ENCODE measurements around the gene NFATC3. TPM values are rescaled to one million over a fixed set of nuclear protein-coding genes. Genes with fewer than 3 reads are reported as not detected.
"Not testable (repeated sequence)": the region's sequence is repeated elsewhere in the genome, so short reads cannot be mapped to it uniquely, and the experiment has no call there.

NFATC3 gene
- total RNA-seq, 1 donor from 2014 or later, result 21.6 TPM

DNA sequence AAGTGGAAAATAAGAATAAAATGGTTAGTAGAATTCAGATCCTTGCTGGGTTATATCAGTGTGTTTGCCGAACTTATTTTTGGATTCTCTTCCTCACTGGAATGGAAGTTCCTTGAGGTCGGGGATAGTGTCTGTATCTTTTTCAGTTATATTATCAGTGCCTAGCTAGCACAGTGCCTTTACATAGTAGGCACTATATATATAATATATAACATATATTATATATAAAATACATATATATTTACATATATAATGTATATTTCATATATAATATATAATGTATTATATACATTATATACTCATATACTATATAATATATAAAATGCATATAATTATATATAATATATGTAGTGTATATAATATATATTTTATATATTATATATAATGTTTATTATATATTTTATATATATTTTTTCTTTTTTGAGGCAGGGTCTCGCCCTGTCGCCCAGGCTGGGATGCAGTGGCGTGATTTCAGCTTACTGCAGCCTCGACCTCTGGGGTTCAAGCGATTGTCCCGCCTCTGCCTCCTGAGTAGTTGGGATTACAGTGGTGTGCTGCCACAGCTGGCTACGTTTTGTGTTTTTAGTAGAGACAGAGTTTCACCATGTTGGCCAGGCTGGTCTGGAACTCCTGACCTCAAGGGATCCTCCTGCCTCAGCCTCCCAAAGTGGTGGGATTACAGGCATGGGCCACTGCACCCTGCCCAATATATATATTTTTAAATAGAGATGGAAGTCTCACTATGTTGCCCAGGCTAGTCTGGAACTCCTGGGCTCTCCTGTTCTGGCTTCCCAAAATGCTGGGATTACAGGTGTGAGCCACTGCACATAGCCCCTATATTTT is 3.2 kb downstream of the NFATC3 start:
- FAIRE-seq (no peak), DNase-seq (ENCODE audit: low spot score in 2 of 2) (no peak)

- no peak for DNase-seq (ENCODE audit: low spot score in 2 of 2)
- no peak for FAIRE-seq
Observed at GRCh38 chr16:68089067-68089466, 3.9 kb downstream of the NFATC3 start.

DNA sequence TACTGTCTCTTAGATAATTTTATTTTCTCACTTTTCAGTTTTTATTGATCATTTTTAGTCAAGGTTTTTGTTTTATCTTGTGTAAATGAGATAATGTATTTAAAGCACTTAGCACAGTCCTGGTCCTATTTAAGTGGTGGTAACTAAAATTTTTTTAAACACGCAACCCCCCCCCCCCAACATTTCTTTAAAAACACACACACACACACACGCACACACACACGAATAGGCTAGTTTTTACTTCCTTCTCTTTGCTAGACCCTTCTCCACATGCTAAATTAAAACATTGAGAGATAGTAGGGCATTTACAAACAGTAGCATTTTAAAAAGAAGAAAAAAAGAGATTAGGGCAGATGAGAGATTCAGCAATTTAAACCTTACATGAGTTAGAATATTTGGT is 5.0 kb downstream of the NFATC3 start:
- no peak for DNase-seq (ENCODE audit: low spot score in 2 of 2)
- no peak for FAIRE-seq

GRCh38 chr16:68090533-68090932 is 5.4 kb downstream of the NFATC3 start:
- no peak for DNase-seq (ENCODE audit: low spot score in 2 of 2)

GRCh38 chr16:68091380-68092261 is 6.5 kb downstream of the NFATC3 start:
- DNase-seq (ENCODE audit: low spot score in 2 of 2), result no peak
- FAIRE-seq, result no peak

More at GRCh38 chr16:68090533-68090932, 5.4 kb downstream of the NFATC3 start:
- FAIRE-seq, result no peak

DNA sequence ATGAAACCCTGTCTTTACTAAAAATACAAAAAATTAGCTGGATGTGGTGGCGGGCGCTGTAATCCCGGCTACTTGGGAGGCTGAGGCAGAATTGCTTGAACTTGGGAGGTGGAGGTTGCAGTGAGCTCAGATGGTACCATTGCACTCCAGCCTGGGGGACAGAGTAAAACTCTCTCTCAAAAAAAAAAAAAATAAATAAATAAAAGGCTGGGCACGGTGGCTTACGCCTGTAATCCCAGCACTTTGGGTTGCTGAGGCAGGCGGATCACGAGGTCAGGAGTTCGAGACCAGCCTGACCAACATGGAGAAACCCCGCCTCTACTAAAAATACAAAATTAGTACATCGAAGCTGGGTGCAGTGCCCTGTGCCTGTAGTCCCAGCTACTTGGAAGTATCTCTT is 7.1 kb downstream of the NFATC3 start:
- not testable (repeated sequence) for FAIRE-seq; DNase-seq (ENCODE audit: low spot score in 2 of 2)

- FAIRE-seq (no peak), DNase-seq (ENCODE audit: low spot score in 2 of 2) (no peak)
Observed at GRCh38 chr16:68093816-68094613, 8.8 kb downstream of the NFATC3 start.

DNA sequence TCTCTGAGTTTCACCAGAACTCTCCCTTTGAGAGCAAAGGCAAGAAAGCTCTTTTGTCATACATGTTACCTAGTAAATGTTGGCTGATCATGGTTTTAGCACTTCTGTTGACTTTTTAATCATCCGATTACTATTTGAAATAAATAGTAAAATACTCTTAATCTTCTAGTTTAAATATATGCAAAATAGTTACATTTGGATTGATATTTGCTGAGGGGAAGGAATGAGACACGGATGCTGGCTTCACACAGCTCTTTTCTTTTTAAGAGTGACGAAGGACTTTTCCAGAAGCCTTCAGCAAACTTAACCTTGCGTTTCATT is 9.4 kb downstream of the NFATC3 start:
- FAIRE-seq (no peak), DNase-seq (ENCODE audit: low spot score in 2 of 2) (no peak)

GRCh38 chr16:68096491-68096890 is 11.3 kb downstream of the NFATC3 start:
- DNase-seq (ENCODE audit: low spot score in 2 of 2), result no peak
- no peak for FAIRE-seq

DNA sequence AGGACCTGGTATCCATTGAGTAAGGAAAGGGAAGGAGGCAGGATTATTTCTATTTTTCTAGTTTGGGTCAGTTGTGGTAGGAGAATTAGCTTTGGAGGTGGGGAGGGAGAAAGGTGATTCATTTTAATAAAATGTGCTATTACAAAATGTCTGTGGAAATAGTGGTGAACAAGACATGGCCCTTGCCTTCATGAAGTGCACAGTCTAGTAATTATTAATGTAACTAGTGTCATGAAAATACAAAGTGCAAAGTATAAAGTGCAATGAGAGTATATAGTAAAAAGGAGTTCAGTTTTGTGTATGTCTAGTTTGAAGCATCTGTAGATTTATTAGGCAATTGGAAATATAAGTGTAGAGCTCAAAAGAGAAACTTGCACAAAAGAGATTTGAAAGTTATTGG is 11.9 kb downstream of the NFATC3 start:
- no peak for FAIRE-seq
- no peak for DNase-seq (ENCODE audit: low spot score in 2 of 2)

- FAIRE-seq (no peak), DNase-seq (ENCODE audit: low spot score in 2 of 2) (no peak)
Observed at GRCh38 chr16:68097895-68098294, 12.7 kb downstream of the NFATC3 start.

- DNase-seq (ENCODE audit: low spot score in 2 of 2) (no peak), FAIRE-seq (no peak)
Observed at GRCh38 chr16:68100488-68100887, 15.3 kb downstream of the NFATC3 start.

DNA sequence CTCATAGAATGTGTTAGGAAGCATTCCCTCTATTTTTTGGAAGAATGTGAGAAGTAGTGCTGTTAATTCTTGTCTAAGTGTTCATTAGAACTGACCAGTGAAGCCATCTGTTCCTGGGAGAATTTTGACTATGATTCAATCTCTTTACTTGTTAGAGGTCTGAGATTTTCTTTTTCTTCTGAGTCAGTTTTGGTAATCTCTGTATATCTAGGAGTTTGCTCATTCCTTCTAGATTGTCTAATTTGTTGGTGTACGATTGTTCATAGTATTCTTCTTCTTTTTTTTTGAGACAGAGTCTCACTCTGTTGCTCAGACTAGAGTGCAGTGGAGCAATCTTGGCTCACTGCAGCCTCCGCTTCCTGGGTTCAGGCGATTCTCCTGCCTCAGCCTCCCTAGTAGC is 20.4 kb downstream of the NFATC3 start:
- DNase-seq (ENCODE audit: low spot score in 2 of 2), result no peak
- FAIRE-seq, result no peak

GRCh38 chr16:68107230-68107928 is 22.2 kb downstream of the NFATC3 start:
- not testable (repeated sequence) for DNase-seq (ENCODE audit: low spot score in 2 of 2); FAIRE-seq

DNA sequence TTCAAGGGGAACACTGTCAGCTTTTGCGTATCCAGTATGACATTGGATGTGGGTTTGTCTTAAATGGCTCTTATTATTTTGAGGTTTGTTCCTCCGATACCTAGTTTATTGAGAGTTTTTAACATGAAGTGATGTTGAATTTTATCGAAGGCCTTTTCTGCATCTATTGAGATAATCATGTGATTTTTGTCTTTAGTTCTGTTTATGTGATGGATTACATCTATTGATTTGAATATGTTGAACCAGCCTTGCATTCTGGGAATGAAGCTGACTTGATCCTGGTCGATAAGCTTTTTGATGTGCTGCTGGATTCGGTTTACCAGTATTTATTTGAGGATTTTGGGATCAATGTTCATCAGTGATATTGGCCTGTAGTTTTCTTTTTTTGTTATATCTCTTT is 24.0 kb downstream of the NFATC3 start:
- FAIRE-seq; DNase-seq (ENCODE audit: low spot score in 2 of 2): not testable (repeated sequence)

GRCh38 chr16:68110611-68111010 is 25.4 kb downstream of the NFATC3 start:
- not testable (repeated sequence) for DNase-seq (ENCODE audit: low spot score in 2 of 2); FAIRE-seq

DNA sequence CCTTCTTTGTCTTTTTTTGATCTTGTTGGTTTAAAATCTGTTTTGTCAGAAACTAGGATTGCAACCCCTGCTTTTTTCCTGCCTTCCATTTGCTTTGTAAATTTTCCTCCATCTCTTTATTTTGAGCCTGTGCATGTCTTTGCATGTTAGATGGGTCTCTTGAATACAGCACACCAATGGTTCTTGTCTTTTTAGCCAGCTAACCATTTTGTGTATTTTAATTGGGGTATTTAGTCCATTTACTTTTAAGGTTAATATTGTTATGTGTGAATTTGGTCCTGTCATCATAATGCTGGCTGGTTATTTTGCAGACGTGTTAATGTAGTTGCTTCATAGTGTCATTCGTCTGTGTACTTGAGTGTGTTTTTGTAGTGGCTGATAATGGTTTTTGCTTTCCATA is 26.2 kb downstream of the NFATC3 start:
- DNase-seq (ENCODE audit: low spot score in 2 of 2) (no peak), FAIRE-seq (no peak)

- no peak for DNase-seq (ENCODE audit: low spot score in 2 of 2)
- FAIRE-seq, result no peak
Observed at GRCh38 chr16:68113059-68113761, 28.0 kb downstream of the NFATC3 start.

GRCh38 chr16:68113765-68114240 is 28.6 kb downstream of the NFATC3 start:
- no peak for DNase-seq (ENCODE audit: low spot score in 2 of 2)
- FAIRE-seq, result no peak
